A673 (cell line): Measurements from ENCODE around the gene CUL1. TPM values are rescaled to one million over a fixed set of nuclear protein-coding genes. Genes with fewer than 3 reads are reported as not detected.

Source experiments
- BruUV-seq: library from RNA; stranded (reverse); fragments of 400-500 nt; replicated peaks from 2 replicates; lab custom pipeline; 2021; lab: Mats Ljungman, UMichigan
- CTCF ChIA-PET: fragments of 300-600 bp; sonication (Branson Sonifier 250); formaldehyde crosslinking; loops from one replicate; lab custom pipeline; 2022; ENCODE audit warnings: antibody characterized with exemption; lab: Charles Lee
- POLR2A ChIA-PET: fragments of 300-600 bp; sonication (Branson Sonifier 250); formaldehyde crosslinking; loops from one replicate; lab custom pipeline; 2022; ENCODE audit warnings: antibody characterized with exemption; ENCODE audit not compliant: low non-redundant PET; lab: Charles Lee
- DNase-seq: peaks from one replicate; pipeline ENCODE4 v3.0.0-alpha.2; 2015; ENCODE audit warnings: low spot score
- H3K27ac ChIP-seq: fragments of 200-600 bp; sonication (generic); 2 replicates; pipeline ENCODE4 v1.5.1; 2016; ENCODE audit warnings: mixed run types, low read depth, mild to moderate bottlenecking, mixed read lengths, antibody characterized with exemption, low read length; ENCODE audit not compliant: poor library complexity, severe bottlenecking
- H3K27me3 ChIP-seq: fragments of 200-600 bp; sonication (generic); replicated peaks from 2 replicates; pipeline ENCODE4 v1.6.1; 2017; ENCODE audit warnings: mixed run types, low read depth, mild to moderate bottlenecking, mixed read lengths, antibody characterized with exemption, low read length; ENCODE audit not compliant: insufficient read depth, poor library complexity
- H3K36me3 ChIP-seq: fragments of 200-600 bp; sonication (generic); 2 replicates; pipeline ENCODE4 v1.6.1; 2016; ENCODE audit warnings: mixed run types, mild to moderate bottlenecking, mixed read lengths, antibody characterized with exemption, low read length; ENCODE audit not compliant: insufficient read depth, poor library complexity, severe bottlenecking
- H3K4me1 ChIP-seq: fragments of 200-600 bp; sonication (generic); 2 replicates; pipeline ENCODE4 v1.6.1; 2017; ENCODE audit warnings: mixed run types, mild to moderate bottlenecking, mixed read lengths, antibody characterized with exemption, low read length; ENCODE audit not compliant: insufficient read depth, poor library complexity, severe bottlenecking
- H3K4me3 ChIP-seq: fragments of 200-600 bp; sonication (generic); 2 replicates; pipeline ENCODE4 v1.5.1; 2016; ENCODE audit warnings: low read depth, mixed run types, mild to moderate bottlenecking, mixed read lengths, low read length; ENCODE audit not compliant: poor library complexity, severe bottlenecking
- H3K9me3 ChIP-seq: fragments of 200-600 bp; sonication (generic); 2 replicates; pipeline ENCODE4 v1.6.1; 2016; ENCODE audit warnings: mixed run types, low read depth, mild to moderate bottlenecking, mixed read lengths, antibody characterized with exemption, low read length; ENCODE audit not compliant: poor library complexity, severe bottlenecking
- CTCF ChIP-seq: fragments of 300-800, 200-600 bp; sonication (generic); conservative IDR thresholded peaks from 2 replicates; pipeline ENCODE4 v1.5.1; 2017; ENCODE audit warnings: low read depth, mild to moderate bottlenecking, antibody characterized with exemption, low read length, moderate library complexity, mixed read lengths
- EZH2 ChIP-seq: fragments of 200-600 bp; sonication (generic); IDR thresholded peaks from 2 replicates; pipeline ENCODE4 v1.6.1; 2017; ENCODE audit warnings: borderline replicate concordance, low read depth, mild to moderate bottlenecking, mixed read lengths, antibody characterized with exemption, low read length; ENCODE audit not compliant: poor library complexity, severe bottlenecking
- intact Hi-C: fragments of 100-400 bp; cut with micrococcal nuclease; formaldehyde crosslinking; loops from one replicate; pipeline ENCODE4 v1.10.0; 2022; ENCODE audit not compliant: unreplicated experiment
- total RNA-seq: library from RNA; stranded (reverse); gene quantifications from 2 replicates; pipeline ENCODE4 v1.2.3, GENCODE V29; 2021

Gene CUL1
- total RNA-seq, 1 experiment from 2014 or later = 75.5 TPM

GRCh38 chr7:148688526-148688925 lies 10.2 kb upstream of the CUL1 start:
- no peak for DNase-seq
- no peaks in the 10 kb centered on the region for H3K27me3 ChIP-seq
- H3K4me1 ChIP-seq = no peaks in the 10 kb centered on the region
- no peaks in the 10 kb centered on the region for H3K9me3 ChIP-seq
- H3K27ac ChIP-seq = no peak overlapping the region
- ChIA-PET CTCF (no interaction called here), POLR2A (no interaction called here)
- no peak overlapping the region for H3K4me3 ChIP-seq
- intact Hi-C loops = no loop called here
- BruUV-seq = no TSS peak
- no peaks in the 10 kb centered on the region for H3K36me3 ChIP-seq
- no peak for TF ChIP-seq EZH2
- TF ChIP-seq CTCF = no peak

- DNase-seq = no peak
- ChIA-PET POLR2A (no interaction called here), CTCF (no interaction called here)
- no peaks in the 10 kb centered on the region for H3K27me3 ChIP-seq
- H3K27ac ChIP-seq = no peak overlapping the region
- intact Hi-C loops = loop anchor here (10.0 kb wide), 1 partner anchor 271 kb away; no protein-coding TSS in a partner anchor
- no peak for TF ChIP-seq CTCF
- TF ChIP-seq EZH2 = no peak
- peaks cover 11% of the 10 kb centered on the region for H3K4me1 ChIP-seq
- H3K4me3 ChIP-seq = no peak overlapping the region
- no peaks in the 10 kb centered on the region for H3K36me3 ChIP-seq
- H3K9me3 ChIP-seq = no peaks in the 10 kb centered on the region
- no TSS peak for BruUV-seq
These were observed 5.1 kb upstream of the CUL1 start for GRCh38 chr7:148693651-148694050.

- no peaks in the 10 kb centered on the region for H3K27me3 ChIP-seq
- no peak overlapping the region for H3K27ac ChIP-seq
- no peaks in the 10 kb centered on the region for H3K36me3 ChIP-seq
- intact Hi-C loops = loop anchor here (10.0 kb wide), 1 partner anchor 270 kb away; no protein-coding TSS in a partner anchor
- TF ChIP-seq CTCF = no peak
- no peak for TF ChIP-seq EZH2
- H3K4me3 ChIP-seq = no peak overlapping the region
- CTCF ChIA-PET = interaction anchor here (0.7 kb wide), 1 partner anchor 437 kb away, joined by 4 read pairs; no protein-coding TSS in a partner anchor
- peaks cover 11% of the 10 kb centered on the region for H3K4me1 ChIP-seq
- no peak for DNase-seq
- BruUV-seq = no TSS peak
- H3K9me3 ChIP-seq = no peaks in the 10 kb centered on the region
- POLR2A ChIA-PET = no interaction called here
These were observed 4.1 kb upstream of the CUL1 start for GRCh38 chr7:148694631-148695030.
